Bronchial epithelial cell (primary cell): Measurements from ENCODE around the gene NUMBL. TPM values are rescaled to one million over a fixed set of nuclear protein-coding genes. Genes with fewer than 3 reads are reported as not detected.

Experiments
- DNase-seq: peaks from one replicate; pipeline ENCODE4 v3.0.0-alpha.2; 2010; ENCODE audit warnings: low read depth
- FAIRE-seq: peaks from 2 replicates; lab custom pipeline; 2011; peaks lifted over from hg19 to GRCh38; lab: Jason Lieb, UNC
- H3K27me3 ChIP-seq: 2 replicates; pipeline ENCODE4 v1.5.1; 2011; ENCODE audit warnings: low read length; ENCODE audit not compliant: control insufficient read depth, insufficient read depth
- H3K36me3 ChIP-seq: 2 replicates; pipeline ENCODE4 v1.5.1; 2011; ENCODE audit warnings: low read length; ENCODE audit not compliant: control insufficient read depth, insufficient read depth
- H3K4me3 ChIP-seq: 2 replicates; pipeline ENCODE4 v1.5.1; 2011; ENCODE audit warnings: mild to moderate bottlenecking, low read depth, low read length, control low read depth
- total RNA-seq: library from RNA; depleted of rRNA; stranded (reverse); fragments of >200 nt; gene quantifications from 2 replicates; pipeline ENCODE4 v1.2.1, GENCODE V29; 2014
- TF ChIP-seq, protein P1 (sequence below): IDR thresholded peaks from 2 replicates; pipeline ENCODE4 v1.5.1; 2011; ENCODE audit warnings: mild to moderate bottlenecking, moderate library complexity, low read length, control low read depth, inconsistent platforms; ENCODE audit not compliant: insufficient read depth, severe bottlenecking

Gene NUMBL
- total RNA-seq, 1 donor from 2014 or later: 8.4 TPM

DNA sequence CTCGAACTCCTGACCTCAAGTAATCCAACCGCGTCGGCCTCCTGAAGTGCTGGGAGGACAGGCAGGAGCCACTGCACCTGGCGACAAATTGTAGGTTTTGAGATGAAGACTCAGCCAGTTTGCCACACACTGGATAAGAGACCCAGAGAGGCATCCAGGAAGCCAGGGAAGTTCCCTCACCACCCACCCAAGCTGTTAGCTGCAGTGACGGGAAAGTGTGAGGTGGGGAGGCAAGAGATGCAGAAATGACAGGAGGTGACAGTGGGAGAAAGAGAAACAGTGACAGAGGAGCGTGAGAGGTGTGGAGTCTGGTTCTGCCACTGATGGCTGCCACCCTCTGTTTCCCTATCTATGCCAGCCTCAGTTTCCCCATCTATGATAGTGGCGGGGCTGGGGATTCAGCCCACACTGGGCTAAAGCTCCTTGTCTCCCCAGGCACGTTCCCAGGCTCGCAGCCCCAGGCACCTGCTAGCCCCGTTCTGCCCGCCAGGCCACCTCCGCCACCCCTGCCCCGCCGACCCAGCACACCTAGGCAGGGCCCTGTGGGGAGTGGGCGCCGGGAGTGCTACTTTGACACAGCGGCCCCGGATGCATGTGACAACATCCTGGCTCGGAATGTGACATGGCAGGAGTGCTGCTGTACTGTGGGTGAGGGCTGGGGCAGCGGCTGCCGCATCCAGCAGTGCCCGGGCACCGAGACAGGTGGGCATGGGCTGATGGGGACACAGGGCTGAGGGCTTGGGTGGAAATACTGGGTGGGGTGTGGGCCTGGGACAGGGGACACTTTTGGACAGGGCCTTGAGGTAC, 68.3 kb downstream of the NUMBL start:
- Histone ChIP-seq H3K4me3 (no peak overlapping the region), H3K36me3 (peaks cover 32% of the 10 kb centered on the region), H3K27me3 (no peaks in the 10 kb centered on the region)
- DNase-seq: no peak
- TF ChIP-seq, protein P1, sequence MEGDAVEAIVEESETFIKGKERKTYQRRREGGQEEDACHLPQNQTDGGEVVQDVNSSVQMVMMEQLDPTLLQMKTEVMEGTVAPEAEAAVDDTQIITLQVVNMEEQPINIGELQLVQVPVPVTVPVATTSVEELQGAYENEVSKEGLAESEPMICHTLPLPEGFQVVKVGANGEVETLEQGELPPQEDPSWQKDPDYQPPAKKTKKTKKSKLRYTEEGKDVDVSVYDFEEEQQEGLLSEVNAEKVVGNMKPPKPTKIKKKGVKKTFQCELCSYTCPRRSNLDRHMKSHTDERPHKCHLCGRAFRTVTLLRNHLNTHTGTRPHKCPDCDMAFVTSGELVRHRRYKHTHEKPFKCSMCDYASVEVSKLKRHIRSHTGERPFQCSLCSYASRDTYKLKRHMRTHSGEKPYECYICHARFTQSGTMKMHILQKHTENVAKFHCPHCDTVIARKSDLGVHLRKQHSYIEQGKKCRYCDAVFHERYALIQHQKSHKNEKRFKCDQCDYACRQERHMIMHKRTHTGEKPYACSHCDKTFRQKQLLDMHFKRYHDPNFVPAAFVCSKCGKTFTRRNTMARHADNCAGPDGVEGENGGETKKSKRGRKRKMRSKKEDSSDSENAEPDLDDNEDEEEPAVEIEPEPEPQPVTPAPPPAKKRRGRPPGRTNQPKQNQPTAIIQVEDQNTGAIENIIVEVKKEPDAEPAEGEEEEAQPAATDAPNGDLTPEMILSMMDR: no peak
- FAIRE-seq: no peak

DNA sequence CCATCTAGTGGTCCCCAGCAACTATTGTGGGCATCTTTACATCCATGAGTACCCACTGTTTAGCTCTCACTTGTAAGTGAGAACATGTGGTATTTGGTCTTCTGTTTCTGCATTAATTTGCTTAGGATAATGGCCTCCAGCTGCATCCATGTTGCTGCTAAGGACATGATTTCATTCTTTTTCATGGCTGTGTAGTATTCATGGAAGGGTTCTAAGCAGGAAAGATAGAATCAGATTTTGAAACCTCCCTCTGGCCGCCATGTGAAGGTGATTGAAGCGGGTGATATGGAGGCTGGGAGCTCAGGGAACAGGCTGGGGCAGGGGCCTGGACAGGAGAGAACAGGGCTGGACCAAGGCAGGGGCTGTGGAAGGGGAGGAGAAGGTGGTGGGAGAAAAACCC, 69.2 kb downstream of the NUMBL start:
- no peak overlapping the region for H3K4me3 ChIP-seq

DNA sequence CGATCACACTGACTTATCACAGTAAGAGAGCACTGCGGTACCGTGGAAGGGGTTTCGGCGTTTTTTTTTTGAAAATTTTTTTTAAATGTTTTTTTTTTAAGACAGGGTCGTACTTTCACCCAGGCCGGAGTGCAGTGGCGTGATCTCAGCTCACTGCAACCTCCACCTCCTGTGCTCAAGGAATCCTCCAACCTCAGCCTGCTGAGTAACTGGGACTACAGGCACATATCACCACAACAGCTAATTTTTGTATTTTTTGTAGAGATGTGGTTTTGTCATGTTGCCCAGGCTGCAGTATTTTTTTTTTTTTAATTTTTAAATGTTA, 70.3 kb downstream of the NUMBL start:
- TF ChIP-seq, protein P1: no peak
- no peak for FAIRE-seq

More for the DNA sequence above, 69.2 kb downstream of the NUMBL start:
- TF ChIP-seq, protein P1: no peak
- DNase-seq (no peak), FAIRE-seq (no peak)
- Histone ChIP-seq H3K27me3 (no peaks in the 10 kb centered on the region), H3K36me3 (peaks cover 33% of the 10 kb centered on the region)

DNA sequence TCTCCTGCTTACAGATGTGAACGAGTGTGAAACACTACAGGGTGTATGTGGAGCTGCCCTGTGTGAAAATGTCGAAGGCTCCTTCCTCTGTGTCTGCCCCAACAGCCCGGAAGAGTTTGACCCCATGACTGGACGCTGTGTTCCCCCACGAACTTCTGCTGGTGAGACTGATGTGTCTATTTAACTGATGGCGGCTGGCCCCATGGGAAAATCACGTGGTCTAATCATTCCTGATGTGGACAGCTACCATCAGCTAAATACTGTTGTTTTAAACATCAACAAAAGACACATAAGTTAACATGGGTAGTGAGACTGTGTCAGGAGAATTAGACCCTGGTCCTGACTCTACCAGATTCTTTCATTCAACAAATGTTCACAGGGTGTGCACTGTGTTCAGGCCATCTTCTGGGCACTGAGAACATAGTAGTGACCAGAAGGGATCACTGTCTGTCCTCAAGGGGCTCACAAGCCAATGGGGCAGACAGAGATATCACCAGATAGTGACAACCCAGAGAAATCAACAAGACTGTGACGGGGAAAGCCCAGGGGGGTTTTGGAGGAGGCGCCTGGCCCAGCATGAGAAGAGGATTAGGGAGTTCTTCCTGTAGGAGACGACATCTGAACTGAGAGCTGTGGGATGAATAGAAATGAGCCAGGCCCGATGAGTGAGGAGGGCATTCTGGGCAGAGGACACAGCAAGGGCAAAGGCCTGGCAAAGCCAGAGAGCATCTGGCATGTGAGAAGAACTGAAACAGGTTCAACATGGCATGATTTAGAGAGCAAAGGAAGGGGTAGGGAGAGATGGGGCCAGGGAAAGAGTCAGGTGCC, 70.9 kb downstream of the NUMBL start:
- H3K27me3 ChIP-seq: no peaks in the 10 kb centered on the region
- DNase-seq (no peak), FAIRE-seq (no peak)
- H3K4me3 ChIP-seq: no peak overlapping the region
- TF ChIP-seq, protein P1: no peak
- peaks cover 25% of the 10 kb centered on the region for H3K36me3 ChIP-seq

More for the DNA sequence above, 70.3 kb downstream of the NUMBL start:
- Histone ChIP-seq H3K27me3 (no peaks in the 10 kb centered on the region), H3K36me3 (peaks cover 27% of the 10 kb centered on the region), H3K4me3 (no peak overlapping the region)
- DNase-seq: no peak

DNA sequence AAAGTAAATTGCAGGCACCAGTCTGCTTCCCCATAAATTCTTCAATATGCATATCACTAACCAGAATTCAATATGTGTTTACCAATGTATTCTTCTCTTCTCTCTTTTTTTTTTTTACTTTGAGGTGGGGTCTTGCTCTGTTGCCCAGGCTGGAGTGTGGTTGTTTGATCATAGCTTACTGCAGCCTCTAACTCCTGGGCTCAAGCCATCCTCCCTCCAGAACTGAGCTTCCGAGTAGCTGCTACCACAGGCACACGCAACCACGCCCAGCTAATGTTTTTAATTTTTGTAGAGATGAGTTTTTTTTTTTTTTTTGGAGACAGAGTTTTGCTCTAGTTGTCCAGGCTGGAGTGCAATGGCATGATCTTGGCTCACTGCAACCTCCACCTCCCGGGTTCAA, 72.5 kb downstream of the NUMBL start:
- no peak for FAIRE-seq
- Histone ChIP-seq H3K27me3 (no peaks in the 10 kb centered on the region), H3K36me3 (peaks cover 25% of the 10 kb centered on the region), H3K4me3 (no peak overlapping the region)
- TF ChIP-seq, protein P1: no peak
- DNase-seq: no peak
